Retinal pigment epithelial cell (primary cell): ENCODE data around the gene CCNG2.
A peak's percentile ranks its signal among the peaks of the same experiment; 100 is the strongest.

Experiments used
- DNase-seq: peaks from one replicate; pipeline ENCODE4 v3.0.0-alpha.2; 2010; ENCODE audit warnings: low read depth
- H3K4me3 ChIP-seq: 2 replicates; pipeline ENCODE4 v1.5.1; 2011; ENCODE audit warnings: mild to moderate bottlenecking, low read length, control low read depth, moderate library complexity
- CTCF ChIP-seq: conservative IDR thresholded peaks from 2 replicates; pipeline ENCODE4 v1.5.1; 2011; ENCODE audit warnings: low read depth, low read length, control low read depth, inconsistent platforms

CCNG2 gene

GRCh38 chr4:77154761-77155499 is 2.1 kb upstream of the CCNG2 start:
- TF ChIP-seq CTCF, result no peak
- DNase-seq, result no peak
- no peak overlapping the region for H3K4me3 ChIP-seq

GRCh38 chr4:77155631-77156452 is 1.2 kb upstream of the CCNG2 start:
- H3K4me3 ChIP-seq, result peak overlapping the region; percentile 95
- TF ChIP-seq CTCF, result no peak

GRCh38 chr4:77156533-77156911 is 485 bp upstream of the CCNG2 start:
- no peak for TF ChIP-seq CTCF
- DNase-seq, result peak; percentile 99
- H3K4me3 ChIP-seq, result peak overlapping the region; percentile 95

More at GRCh38 chr4:77155631-77156452, 1.2 kb upstream of the CCNG2 start:
- no peak for DNase-seq

GRCh38 chr4:77157859-77158486 is 966 bp downstream of the CCNG2 start:
- TF ChIP-seq CTCF, result peak; percentile 19
- DNase-seq, result peak; percentile 68
- H3K4me3 ChIP-seq, result peak overlapping the region; percentile 95

- DNase-seq, result no peak
- peak overlapping the region; percentile 95 for H3K4me3 ChIP-seq
- TF ChIP-seq CTCF, result no peak
These were observed 1.5 kb downstream of the CCNG2 start for GRCh38 chr4:77158487-77158861.

GRCh38 chr4:77159806-77160205 is 2.8 kb downstream of the CCNG2 start:
- DNase-seq, result no peak
- no peak for TF ChIP-seq CTCF
- H3K4me3 ChIP-seq, result no peak overlapping the region
